ENCODE results near the gene MCAM.

Gene MCAM

DNA sequence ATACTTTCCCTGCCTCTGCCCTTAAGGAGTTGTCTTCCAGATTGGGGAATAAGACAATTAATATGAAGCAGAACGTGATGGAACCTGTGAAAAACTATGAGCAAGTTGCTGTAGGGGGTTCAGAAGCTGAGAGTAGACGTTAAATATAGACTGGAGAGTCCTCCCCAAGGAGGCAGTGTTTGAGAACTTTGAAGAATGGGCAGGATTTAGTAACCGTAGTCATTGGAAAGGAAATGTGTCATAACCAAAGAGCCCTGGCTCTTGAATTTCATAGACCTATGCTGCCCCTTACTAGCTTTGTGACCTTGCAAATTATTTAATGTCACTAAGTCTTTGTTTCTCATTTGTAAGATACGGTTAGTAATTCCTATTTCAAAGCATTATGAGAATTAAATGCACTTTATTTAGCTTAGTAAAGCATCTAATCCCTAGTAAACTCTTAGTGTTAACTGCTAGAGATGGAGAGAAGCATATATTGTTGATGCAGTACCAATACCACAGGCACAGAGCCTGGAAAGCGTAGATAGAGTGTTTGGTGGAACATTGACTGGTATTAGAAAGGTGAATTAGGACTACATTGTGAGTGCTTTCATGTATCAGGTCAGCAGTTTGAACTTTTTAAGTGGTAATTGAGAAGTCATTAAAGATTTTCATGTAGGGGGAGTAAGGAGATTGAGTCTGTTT lies 54.1 kb downstream of the MCAM start:
- Mint-ChIP-seq H3K4me3 (no peak overlapping the region), H3K27me3 (ENCODE audit: low read depth) (no peaks in the 10 kb centered on the region), H3K27ac (no peak overlapping the region), H3K4me1 (ENCODE audit: low read depth) (peaks cover 47% of the 10 kb centered on the region), H3K9me3 (no peaks in the 10 kb centered on the region), H3K36me3 (ENCODE audit: low read depth) (peaks cover 12% of the 10 kb centered on the region)
- peak; percentile 40 for DNase-seq (ENCODE audit: low spot score)

DNA sequence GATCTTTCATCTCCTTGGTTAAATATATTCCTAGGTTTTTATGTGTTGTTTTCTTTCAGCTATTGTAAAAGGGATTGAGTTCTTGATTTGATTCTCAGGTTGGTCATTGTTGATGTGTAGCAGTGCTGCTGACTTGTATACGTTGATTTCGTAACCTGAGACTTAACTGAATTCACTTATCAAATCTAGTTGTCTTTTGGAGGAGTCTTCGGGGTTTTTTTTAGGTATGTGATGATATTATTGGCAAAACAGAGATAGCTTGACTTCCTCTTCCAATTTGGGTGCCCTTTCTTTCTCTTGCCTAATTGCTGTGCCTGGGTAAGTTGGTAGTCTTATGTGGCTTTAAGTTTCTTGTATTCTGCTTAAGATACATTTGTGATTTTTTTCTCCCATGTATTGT lies 57.9 kb downstream of the MCAM start:
- H3K4me1 Mint-ChIP-seq (ENCODE audit: low read depth): peaks cover 35% of the 10 kb centered on the region
- H3K36me3 Mint-ChIP-seq (ENCODE audit: low read depth): peaks cover 22% of the 10 kb centered on the region
- peak overlapping the region; percentile 52 for H3K4me3 Mint-ChIP-seq
- H3K9me3 Mint-ChIP-seq: no peaks in the 10 kb centered on the region
- no peaks in the 10 kb centered on the region for H3K27me3 Mint-ChIP-seq (ENCODE audit: low read depth)
- H3K27ac Mint-ChIP-seq: peak overlapping the region; percentile 66
- DNase-seq (ENCODE audit: low spot score): no peak

Measured in T-helper 2 cell treated with Interferon-gamma antibody and Interleukin-4, amounts not matched to agents 5 μg/mL and 100 μg/mL, for 36 hours (primary cell).